ENCODE data around the gene PLA2G7.

The PLA2G7 gene

DNA sequence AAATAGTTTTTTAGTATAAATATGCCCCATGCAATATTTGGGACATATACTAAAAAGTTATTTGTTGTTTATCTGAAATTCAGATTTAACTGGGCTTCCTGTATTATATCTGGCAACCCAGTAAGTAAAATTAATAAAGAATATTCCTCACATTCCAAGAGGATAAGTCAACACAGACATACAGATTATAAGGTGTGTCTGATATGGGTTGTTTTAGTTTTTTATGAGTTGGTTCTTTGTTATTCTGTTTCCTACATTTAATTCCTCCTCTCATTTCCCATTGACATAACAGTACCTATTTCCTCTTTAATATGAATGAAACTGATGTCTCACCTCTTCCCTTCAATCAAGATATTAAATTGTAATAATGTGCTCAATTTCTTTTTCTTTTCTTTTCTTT is 1.7 kb upstream of the PLA2G7 start:
- TF ChIP-seq, protein P1, sequence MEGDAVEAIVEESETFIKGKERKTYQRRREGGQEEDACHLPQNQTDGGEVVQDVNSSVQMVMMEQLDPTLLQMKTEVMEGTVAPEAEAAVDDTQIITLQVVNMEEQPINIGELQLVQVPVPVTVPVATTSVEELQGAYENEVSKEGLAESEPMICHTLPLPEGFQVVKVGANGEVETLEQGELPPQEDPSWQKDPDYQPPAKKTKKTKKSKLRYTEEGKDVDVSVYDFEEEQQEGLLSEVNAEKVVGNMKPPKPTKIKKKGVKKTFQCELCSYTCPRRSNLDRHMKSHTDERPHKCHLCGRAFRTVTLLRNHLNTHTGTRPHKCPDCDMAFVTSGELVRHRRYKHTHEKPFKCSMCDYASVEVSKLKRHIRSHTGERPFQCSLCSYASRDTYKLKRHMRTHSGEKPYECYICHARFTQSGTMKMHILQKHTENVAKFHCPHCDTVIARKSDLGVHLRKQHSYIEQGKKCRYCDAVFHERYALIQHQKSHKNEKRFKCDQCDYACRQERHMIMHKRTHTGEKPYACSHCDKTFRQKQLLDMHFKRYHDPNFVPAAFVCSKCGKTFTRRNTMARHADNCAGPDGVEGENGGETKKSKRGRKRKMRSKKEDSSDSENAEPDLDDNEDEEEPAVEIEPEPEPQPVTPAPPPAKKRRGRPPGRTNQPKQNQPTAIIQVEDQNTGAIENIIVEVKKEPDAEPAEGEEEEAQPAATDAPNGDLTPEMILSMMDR (IDR thresholded peaks at IDR 0.05; ENCODE audit: low read depth, low read length, missing control alignments): no peak
- H3K4me3 ChIP-seq (ENCODE audit: low read depth, low read length): no peak overlapping the region
- DNase-seq (ENCODE audit: low read depth): no peak

DNA sequence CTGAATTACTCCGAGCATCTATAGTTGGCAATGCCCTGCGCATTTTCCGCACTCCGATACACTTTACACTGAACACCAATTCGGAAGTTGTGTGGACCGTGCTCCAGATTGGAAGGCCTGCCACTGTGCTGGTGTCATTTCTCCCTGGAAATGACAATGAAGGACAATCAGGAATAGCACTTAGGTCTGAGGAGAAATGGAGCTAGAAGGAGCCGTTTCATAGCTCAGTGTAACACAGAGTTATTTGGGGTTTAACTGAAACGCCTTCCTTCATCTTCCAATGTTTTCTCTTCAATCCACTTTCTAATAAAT is 501 bp upstream of the PLA2G7 start:
- DNase-seq (ENCODE audit: low read depth): no peak
- H3K4me3 ChIP-seq (ENCODE audit: low read depth, low read length): no peak overlapping the region
- TF ChIP-seq, protein P1 (IDR thresholded peaks at IDR 0.05; ENCODE audit: low read depth, low read length, missing control alignments): no peak

DNA sequence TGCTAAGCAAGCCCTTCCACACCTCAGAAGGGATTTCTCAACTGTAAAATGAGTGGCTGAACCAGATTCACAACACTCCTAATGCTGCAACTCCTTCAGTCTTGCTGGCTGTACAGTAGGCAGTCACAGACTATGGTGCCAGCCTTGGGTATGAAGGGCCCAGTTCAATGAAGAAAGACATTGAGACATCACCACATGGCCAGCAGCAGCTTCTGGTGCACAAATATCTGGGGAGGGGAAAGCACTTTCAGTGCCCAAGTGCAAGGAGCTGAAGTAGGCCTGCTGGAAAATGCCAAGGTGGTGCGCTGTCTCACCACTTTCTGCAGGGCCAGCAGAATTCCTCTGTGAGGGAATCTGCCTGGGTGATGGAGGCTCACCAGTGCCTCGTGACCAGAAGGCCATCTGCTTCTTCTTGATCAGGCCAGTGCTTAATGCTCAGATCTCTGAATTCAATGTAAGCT is 1.8 kb downstream of the PLA2G7 start:
- no peak for DNase-seq (ENCODE audit: low read depth)
- TF ChIP-seq, protein P1 (IDR thresholded peaks at IDR 0.05; ENCODE audit: low read depth, low read length, missing control alignments): no peak
- H3K4me3 ChIP-seq (ENCODE audit: low read depth, low read length): no peak overlapping the region

DNA sequence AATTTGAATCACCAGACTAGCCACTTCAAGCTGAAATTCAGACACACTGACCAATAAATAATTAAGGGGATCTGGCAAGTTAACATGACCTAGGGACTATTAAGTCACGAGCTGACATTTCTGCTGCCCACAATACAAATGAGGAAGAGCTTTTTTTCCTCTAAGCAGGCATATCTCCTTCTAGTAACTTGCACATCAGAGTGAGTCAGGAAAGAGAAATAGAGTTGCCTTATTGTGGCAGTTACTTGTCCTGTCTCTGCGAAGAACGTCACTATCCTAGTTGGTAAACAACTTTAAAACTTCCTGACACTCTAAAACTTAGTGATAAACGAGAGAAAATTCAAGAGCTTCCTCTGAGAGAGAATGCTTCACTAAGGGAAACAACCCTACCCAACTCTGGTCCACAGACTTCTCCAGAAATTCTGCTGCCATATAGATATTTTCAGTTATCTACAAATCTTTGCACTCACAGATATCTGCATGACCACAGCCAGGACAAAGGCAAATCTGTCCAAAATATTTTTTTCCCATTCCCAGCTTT is 4.2 kb downstream of the PLA2G7 start:
- TF ChIP-seq, protein P1 (IDR thresholded peaks at IDR 0.05; ENCODE audit: low read depth, low read length, missing control alignments): no peak
- no peak for DNase-seq (ENCODE audit: low read depth)
- no peak overlapping the region for H3K4me3 ChIP-seq (ENCODE audit: low read depth, low read length)

DNA sequence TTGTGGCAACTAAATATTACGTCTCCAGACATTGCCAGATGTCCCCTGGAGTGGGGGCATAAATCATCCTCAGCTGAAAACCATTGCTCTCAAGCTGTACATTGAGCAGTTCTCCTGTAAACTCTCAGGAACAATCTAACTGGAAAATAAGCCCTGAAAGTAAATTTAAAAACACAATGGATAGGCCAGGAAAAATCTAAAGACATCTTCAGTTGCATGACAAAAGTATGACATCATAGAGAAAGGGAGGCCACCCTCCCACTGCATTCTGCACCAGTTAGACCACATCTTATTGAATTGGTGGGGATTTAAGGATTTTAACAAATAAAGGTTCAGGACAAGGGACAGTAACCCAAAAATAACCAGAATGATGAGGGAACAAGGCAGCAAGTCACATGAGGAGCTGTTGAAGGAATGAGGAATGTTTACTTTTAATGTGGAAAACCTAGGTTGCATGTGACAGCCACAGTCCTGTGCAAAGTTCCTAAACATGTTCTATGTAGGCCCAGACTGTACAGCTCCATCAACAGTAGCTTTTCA is 5.3 kb downstream of the PLA2G7 start:
- DNase-seq (ENCODE audit: low read depth): no peak
- TF ChIP-seq, protein P1 (IDR thresholded peaks at IDR 0.05; ENCODE audit: low read depth, low read length, missing control alignments): no peak
- H3K4me3 ChIP-seq (ENCODE audit: low read depth, low read length): no peak overlapping the region

DNA sequence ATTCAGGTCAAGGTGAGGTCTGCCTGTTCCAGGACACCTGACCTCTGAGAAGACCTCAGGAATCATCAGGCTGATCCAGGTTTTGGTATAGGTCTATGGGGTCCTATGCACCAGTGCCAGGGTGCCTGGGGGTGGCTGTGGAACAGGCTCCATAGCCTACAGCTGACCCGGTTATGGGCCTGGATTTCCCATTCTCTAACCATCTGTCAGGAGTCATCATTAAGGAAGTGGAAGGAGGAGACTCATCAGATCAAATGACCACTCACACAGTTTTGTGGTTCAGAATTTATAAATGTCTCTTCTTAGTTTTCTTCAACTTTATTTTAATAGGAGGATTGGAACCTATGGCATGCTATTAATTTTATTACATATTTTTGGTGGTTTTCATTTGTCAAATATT is 14.8 kb downstream of the PLA2G7 start:
- no peak overlapping the region for H3K4me3 ChIP-seq (ENCODE audit: low read depth, low read length)
- TF ChIP-seq, protein P1 (IDR thresholded peaks at IDR 0.05; ENCODE audit: low read depth, low read length, missing control alignments): no peak
- no peak for DNase-seq (ENCODE audit: low read depth)

DNA sequence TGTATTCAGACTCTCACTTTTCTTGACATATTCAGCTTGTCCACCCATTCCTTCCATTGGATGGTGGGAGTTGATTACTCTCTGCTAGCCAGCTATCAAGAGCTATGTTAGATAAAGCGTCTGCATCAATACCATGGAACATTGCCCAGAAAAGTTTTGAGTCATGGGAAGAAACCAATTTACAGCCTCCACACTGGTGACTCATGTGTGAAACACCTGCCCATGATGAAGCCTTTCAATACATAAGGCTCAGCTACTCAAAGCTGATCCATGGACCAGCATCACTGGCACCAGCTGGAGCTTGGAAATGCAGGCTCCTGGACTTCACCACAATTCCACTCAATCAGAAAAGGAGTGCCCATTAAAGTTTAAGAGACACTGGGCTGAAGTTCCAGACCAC is 16.1 kb downstream of the PLA2G7 start:
- DNase-seq (ENCODE audit: low read depth): no peak
- TF ChIP-seq, protein P1 (IDR thresholded peaks at IDR 0.05; ENCODE audit: low read depth, low read length, missing control alignments): no peak
- H3K4me3 ChIP-seq (ENCODE audit: low read depth, low read length): no peak overlapping the region

Data from GM12864 (cell line).